ENCODE data around the gene LCOR. TPM values are rescaled to one million over a fixed set of nuclear protein-coding genes. Genes with fewer than 3 reads are reported as not detected.

Gene LCOR
- total and polyA plus RNA-seq, 4 donors = 2.5 to 31.2 (median 14.5) TPM

DNA sequence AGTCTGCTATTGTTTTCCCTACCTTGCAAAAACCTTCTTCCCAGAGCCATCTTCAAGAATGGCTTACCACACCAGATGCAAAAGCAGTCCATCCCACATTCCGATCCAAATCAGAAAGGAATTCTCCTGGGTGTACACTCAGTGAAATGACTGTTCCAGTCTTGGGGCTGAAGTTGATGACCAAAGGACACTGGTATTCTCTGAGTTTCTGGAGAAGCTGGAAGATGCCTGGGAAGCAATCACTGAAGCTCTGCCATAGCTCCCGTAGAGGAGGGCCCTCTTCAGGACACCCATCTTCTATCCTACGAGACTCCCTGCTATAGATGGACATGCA is 155.7 kb downstream of the LCOR start (continued):
- TF ChIP-seq CTCF (IDR thresholded peaks at IDR 0.05; ENCODE audit: low read depth, low read length, missing input control) (no peak), YY1 (IDR thresholded peaks at IDR 0.05) (no peak), ATF3 (IDR thresholded peaks at IDR 0.05) (no peak), SP1 (IDR thresholded peaks at IDR 0.05) (no peak), HNF4A (conservative IDR thresholded peaks at IDR 0.05) (no peak), JUND (IDR thresholded peaks at IDR 0.05) (no peak), GABPA (IDR thresholded peaks at IDR 0.05 in 1 of 2, conservative IDR thresholded peaks at IDR 0.05 in 1 of 2) (no peak)

DNA sequence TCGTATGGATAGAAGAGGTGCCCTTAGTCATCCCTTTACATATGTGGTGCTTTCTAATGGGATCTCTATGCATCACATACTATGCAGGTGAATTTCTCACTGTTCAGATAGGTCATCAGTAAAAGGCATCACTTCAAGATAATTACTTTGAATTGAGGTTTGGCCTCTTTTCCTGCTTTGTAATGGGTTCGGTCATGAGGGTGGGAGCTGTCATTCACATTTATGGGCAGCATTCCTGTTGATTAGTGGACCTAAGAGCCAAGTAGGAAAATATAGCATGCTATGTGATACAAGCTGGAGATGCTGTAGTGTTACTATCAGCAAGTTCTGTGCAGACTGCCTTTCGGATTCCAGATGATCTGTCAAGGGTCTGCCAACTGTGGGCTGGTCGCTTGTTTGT is 156.3 kb downstream of the LCOR start:
- 85% methylated on average over 4 of the region's 4 CpGs for WGBS
- Histone ChIP-seq H3K36me3 (ENCODE audit: control insufficient read depth in 4 of 4, insufficient read depth in 3 of 4, low read depth in 1 of 4, low read length in 3 of 4) (peaks cover 0 to 1% (median 0%) of the 10 kb centered on the region in 4 donors), H3K9me3 (ENCODE audit: control insufficient read depth in 4 of 4, low read length in 3 of 4) (no peaks in the 10 kb centered on the region), H3K27ac (ENCODE audit: low read depth in 1 of 2, low read length in 2 of 2) (no peak overlapping the region), H3K9ac (ENCODE audit: low read depth in 1 of 2, low read length in 2 of 2) (no peak overlapping the region), H3K27me3 (ENCODE audit: control insufficient read depth in 4 of 4, insufficient read depth in 4 of 4, low read length in 3 of 4) (no peaks in the 10 kb centered on the region), H3K4me1 (ENCODE audit: control insufficient read depth in 4 of 4, insufficient read depth in 4 of 4, low read length in 3 of 4) (no peaks in the 10 kb centered on the region), H3K4me3 (ENCODE audit: low read depth in 1 of 3, low read length in 3 of 3) (no peak overlapping the region)
- TF ChIP-seq JUND (IDR thresholded peaks at IDR 0.05) = no peak
- TF ChIP-seq HNF4A (conservative IDR thresholded peaks at IDR 0.05) = no peak
- TF ChIP-seq YY1 (IDR thresholded peaks at IDR 0.05) = no peak
- no peak for TF ChIP-seq SP1 (IDR thresholded peaks at IDR 0.05)
- no peak for DNase-seq (ENCODE audit: low spot score)

- H3K9ac ChIP-seq (ENCODE audit: low read depth in 1 of 2, low read length in 2 of 2) = no peak overlapping the region
- no peak for DNase-seq (ENCODE audit: low spot score)
- H3K4me3 ChIP-seq (ENCODE audit: low read depth in 1 of 3, low read length in 3 of 3) = no peak overlapping the region
- no peak for TF ChIP-seq RAD21 (IDR thresholded peaks at IDR 0.05)
- TF ChIP-seq NR2F2 (IDR thresholded peaks at IDR 0.05) = no peak
- TF ChIP-seq, protein P1, sequence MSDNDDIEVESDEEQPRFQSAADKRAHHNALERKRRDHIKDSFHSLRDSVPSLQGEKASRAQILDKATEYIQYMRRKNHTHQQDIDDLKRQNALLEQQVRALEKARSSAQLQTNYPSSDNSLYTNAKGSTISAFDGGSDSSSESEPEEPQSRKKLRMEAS (IDR thresholded peaks at IDR 0.05) = no peak
- TF ChIP-seq RXRA (IDR thresholded peaks at IDR 0.05) = no peak
- TF ChIP-seq FOXA1 (IDR thresholded peaks at IDR 0.05) = no peak
- no peak for TF ChIP-seq YY1 (IDR thresholded peaks at IDR 0.05)
- TF ChIP-seq CTCF (IDR thresholded peaks at IDR 0.05; ENCODE audit: low read depth, low read length, missing input control) = no peak
- TF ChIP-seq FOXA2 (IDR thresholded peaks at IDR 0.05) = no peak
- no peak for TF ChIP-seq ATF3 (IDR thresholded peaks at IDR 0.05)
- TF ChIP-seq JUND (IDR thresholded peaks at IDR 0.05) = no peak
- no peak for TF ChIP-seq HNF4A (conservative IDR thresholded peaks at IDR 0.05)
- 79% methylated on average over 7 of the region's 7 CpGs for WGBS
- H3K27me3 ChIP-seq (ENCODE audit: control insufficient read depth in 4 of 4, insufficient read depth in 4 of 4, low read length in 3 of 4) = no peaks in the 10 kb centered on the region
- H3K4me1 ChIP-seq (ENCODE audit: control insufficient read depth in 4 of 4, insufficient read depth in 4 of 4, low read length in 3 of 4) = no peaks in the 10 kb centered on the region
- H3K27ac ChIP-seq (ENCODE audit: low read depth in 1 of 2, low read length in 2 of 2) = no peak overlapping the region
- no peaks in the 10 kb centered on the region for H3K9me3 ChIP-seq (ENCODE audit: control insufficient read depth in 4 of 4, low read length in 3 of 4)
- H3K36me3 ChIP-seq (ENCODE audit: control insufficient read depth in 4 of 4, insufficient read depth in 3 of 4, low read depth in 1 of 4, low read length in 3 of 4) = no peaks in the 10 kb centered on the region
These were observed 159.3 kb downstream of the LCOR start for GRCh38 chr10:96991313-96991841.
